WERI-Rb-1 (cell line): ENCODE measurements around the gene CDH4.
"Not testable (repeated sequence)": the region's sequence is repeated elsewhere in the genome, so short reads cannot be mapped to it uniquely, and the experiment has no call there.

Source experiments
- DNase-seq: peaks from one replicate; pipeline ENCODE4 v3.0.0-alpha.2; 2020
- H3K27ac ChIP-seq: fragments of 250-450 bp; sonication (Bioruptor Pico); 2 replicates; pipeline ENCODE4 v1.5.1; 2020; ENCODE audit warnings: mild to moderate bottlenecking, moderate library complexity
- H3K27me3 ChIP-seq: fragments of 250-450 bp; sonication (Bioruptor Pico); 2 replicates; pipeline ENCODE4 v1.5.1; 2021; ENCODE audit warnings: mild to moderate bottlenecking, low read depth, moderate library complexity; ENCODE audit not compliant: insufficient read depth, severe bottlenecking
- H3K36me3 ChIP-seq: fragments of 250-450 bp; sonication (Bioruptor Pico); 2 replicates; pipeline ENCODE4 v1.5.1; 2020; ENCODE audit warnings: mild to moderate bottlenecking, moderate library complexity
- H3K4me3 ChIP-seq: 2 replicates; pipeline ENCODE4 v1.5.1; 2011; ENCODE audit warnings: low read depth, mild to moderate bottlenecking, control low read depth, low read length
- H3K9me3 ChIP-seq: fragments of 250-450 bp; sonication (Bioruptor Pico); 2 replicates; pipeline ENCODE4 v1.5.1; 2021; ENCODE audit warnings: mild to moderate bottlenecking, moderate library complexity; ENCODE audit not compliant: severe bottlenecking
- TF ChIP-seq, protein P1 (sequence below): IDR thresholded peaks from 2 replicates; pipeline ENCODE4 v1.5.1; 2011; ENCODE audit warnings: low read depth, mild to moderate bottlenecking, control low read depth, inconsistent platforms, low read length

CDH4 gene

GRCh38 chr20:61941721-61942405 lies 689.8 kb downstream of the CDH4 start:
- TF ChIP-seq, protein P1, sequence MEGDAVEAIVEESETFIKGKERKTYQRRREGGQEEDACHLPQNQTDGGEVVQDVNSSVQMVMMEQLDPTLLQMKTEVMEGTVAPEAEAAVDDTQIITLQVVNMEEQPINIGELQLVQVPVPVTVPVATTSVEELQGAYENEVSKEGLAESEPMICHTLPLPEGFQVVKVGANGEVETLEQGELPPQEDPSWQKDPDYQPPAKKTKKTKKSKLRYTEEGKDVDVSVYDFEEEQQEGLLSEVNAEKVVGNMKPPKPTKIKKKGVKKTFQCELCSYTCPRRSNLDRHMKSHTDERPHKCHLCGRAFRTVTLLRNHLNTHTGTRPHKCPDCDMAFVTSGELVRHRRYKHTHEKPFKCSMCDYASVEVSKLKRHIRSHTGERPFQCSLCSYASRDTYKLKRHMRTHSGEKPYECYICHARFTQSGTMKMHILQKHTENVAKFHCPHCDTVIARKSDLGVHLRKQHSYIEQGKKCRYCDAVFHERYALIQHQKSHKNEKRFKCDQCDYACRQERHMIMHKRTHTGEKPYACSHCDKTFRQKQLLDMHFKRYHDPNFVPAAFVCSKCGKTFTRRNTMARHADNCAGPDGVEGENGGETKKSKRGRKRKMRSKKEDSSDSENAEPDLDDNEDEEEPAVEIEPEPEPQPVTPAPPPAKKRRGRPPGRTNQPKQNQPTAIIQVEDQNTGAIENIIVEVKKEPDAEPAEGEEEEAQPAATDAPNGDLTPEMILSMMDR = no peak

DNA sequence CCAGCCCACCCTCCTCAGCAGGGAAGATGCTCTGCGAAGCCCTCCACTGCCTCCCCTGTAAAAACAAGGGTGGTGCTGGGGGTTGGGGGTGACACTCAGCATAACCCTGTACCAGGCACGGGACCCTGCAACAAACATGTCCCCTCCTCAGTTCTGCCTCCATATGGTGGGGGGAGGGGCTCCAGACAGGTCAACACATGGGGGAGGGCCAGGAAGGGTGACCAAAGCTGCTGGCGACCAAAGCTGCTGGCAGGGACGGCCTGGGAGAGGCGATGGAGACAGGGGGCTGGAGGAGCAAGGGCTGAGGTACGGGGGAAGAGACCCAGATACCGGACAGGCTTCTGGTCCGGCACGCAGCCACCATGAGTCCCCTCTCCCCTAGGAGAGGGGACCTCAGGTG lies 690.5 kb downstream of the CDH4 start:
- TF ChIP-seq, protein P1 = no peak
- no peaks in the 10 kb centered on the region for H3K9me3 ChIP-seq
- no peak for DNase-seq
- H3K36me3 ChIP-seq = no peaks in the 10 kb centered on the region
- H3K27ac ChIP-seq = no peak overlapping the region
- no peak overlapping the region for H3K4me3 ChIP-seq
- H3K27me3 ChIP-seq = no peaks in the 10 kb centered on the region

More at GRCh38 chr20:61941721-61942405, 689.8 kb downstream of the CDH4 start:
- Histone ChIP-seq H3K36me3 (no peaks in the 10 kb centered on the region), H3K9me3 (no peaks in the 10 kb centered on the region), H3K27ac (no peak overlapping the region), H3K27me3 (no peaks in the 10 kb centered on the region), H3K4me3 (no peak overlapping the region)
- DNase-seq = no peak

- not testable (repeated sequence) for H3K27ac ChIP-seq, DNase-seq, H3K4me3 ChIP-seq, H3K9me3 ChIP-seq, H3K27me3 ChIP-seq, H3K36me3 ChIP-seq
These were observed 692.9 kb downstream of the CDH4 start for GRCh38 chr20:61944967-61945366.

- not testable (repeated sequence) for H3K9me3 ChIP-seq, H3K36me3 ChIP-seq, DNase-seq, H3K27me3 ChIP-seq, H3K4me3 ChIP-seq, H3K27ac ChIP-seq
These were observed 693.4 kb downstream of the CDH4 start for GRCh38 chr20:61945495-61945894.

DNA sequence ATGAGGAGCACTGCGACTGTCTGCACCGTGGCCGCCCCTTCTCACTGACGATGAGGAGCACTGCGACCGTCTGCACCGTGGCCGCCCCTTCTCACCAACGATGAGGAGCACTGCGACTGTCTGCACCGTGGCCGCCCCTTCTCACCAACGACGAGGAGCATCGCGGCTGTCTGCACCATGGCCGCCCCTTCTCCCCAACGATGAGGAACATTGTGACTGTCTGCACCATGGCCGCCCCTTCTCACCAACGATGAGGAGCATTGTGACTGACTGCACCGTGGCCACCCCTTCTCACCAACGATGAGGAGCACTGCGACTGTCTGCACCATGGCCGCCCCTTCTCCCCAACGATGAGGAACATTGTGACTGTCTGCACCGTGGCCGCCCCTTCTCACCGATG lies 696.0 kb downstream of the CDH4 start:
- H3K27me3 ChIP-seq, DNase-seq, H3K4me3 ChIP-seq, H3K27ac ChIP-seq, H3K9me3 ChIP-seq, H3K36me3 ChIP-seq: not testable (repeated sequence)

DNA sequence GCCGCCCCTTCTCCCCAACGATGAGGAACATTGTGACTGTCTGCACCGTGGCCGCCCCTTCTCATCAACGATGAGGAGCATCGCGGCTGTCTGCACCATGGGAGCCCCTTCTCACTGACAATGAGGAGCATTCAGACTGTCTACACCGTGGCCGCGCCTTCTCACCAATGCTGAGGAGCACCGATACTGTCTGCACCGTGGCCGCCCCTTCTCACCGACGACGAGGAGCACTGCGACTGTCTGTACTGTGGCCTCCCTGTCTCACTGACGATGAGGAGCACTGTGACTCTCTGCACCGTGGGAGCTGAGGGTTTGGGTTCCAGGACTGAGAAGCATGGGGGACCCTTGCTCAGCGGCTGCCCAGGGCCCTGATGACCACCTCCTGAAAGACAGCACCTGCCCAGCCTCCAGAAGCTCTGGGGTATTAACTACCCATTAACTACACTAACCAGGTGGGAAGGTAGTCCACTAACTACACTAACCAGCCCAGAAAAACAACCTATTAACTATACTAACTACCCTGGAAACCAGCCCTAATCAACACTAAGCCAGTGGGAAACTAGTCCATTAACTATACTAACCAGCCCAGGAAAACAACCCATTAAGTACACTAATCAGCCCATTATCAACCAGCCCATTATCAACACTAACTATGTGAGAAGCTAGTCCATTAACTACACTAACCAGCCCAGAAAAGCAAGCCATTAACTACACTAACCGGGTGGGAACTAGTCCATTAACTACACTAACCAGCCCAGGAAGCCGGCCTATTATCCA lies 696.7 kb downstream of the CDH4 start:
- no peaks in the 10 kb centered on the region for H3K9me3 ChIP-seq
- no peak overlapping the region for H3K4me3 ChIP-seq
- H3K27ac ChIP-seq = no peak overlapping the region
- no peaks in the 10 kb centered on the region for H3K36me3 ChIP-seq
- DNase-seq = no peak
- TF ChIP-seq, protein P1 = no peak
- H3K27me3 ChIP-seq = no peaks in the 10 kb centered on the region

DNA sequence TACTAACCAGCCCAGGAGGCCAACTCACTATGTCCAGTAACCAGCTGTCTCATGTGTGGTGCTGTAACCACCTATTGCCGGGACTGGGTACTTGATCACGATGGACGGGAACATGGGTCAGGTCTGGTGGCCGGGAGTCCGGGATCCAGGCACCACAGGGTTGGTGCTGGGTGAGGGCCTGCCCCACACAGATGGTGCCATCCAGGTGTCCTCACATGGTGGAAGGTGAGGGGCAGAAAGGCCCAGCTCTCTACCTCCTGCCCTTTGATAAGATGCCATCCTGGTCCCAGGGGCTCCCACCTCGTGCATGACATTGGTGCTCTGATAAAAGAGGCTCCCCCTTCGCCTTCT lies 697.3 kb downstream of the CDH4 start:
- H3K4me3 ChIP-seq = no peak overlapping the region
- DNase-seq = no peak
- no peaks in the 10 kb centered on the region for H3K27me3 ChIP-seq
- TF ChIP-seq, protein P1 = no peak
- no peaks in the 10 kb centered on the region for H3K9me3 ChIP-seq
- H3K27ac ChIP-seq = no peak overlapping the region
- no peaks in the 10 kb centered on the region for H3K36me3 ChIP-seq
